Mucosa of gallbladder (tissue), 1 donor: Measurements from ENCODE around the gene C17orf78. TPM values are rescaled to one million over a fixed set of nuclear protein-coding genes. Genes with fewer than 3 reads are reported as not detected.
A peak's percentile ranks its signal among the peaks of the same experiment; 100 is the strongest.
"Not testable (repeated sequence)": the region's sequence is repeated elsewhere in the genome, so short reads cannot be mapped to it uniquely, and the experiment has no call there.

Source experiments
- DNase-seq: peaks from one replicate; pipeline ENCODE4 v3.0.0-alpha.2; 2020; ENCODE audit warnings: low spot score
- total RNA-seq: library from RNA; stranded (reverse); gene quantifications from one replicate; pipeline ENCODE4 v1.2.1, GENCODE V29; 2021
- donor health status: DM: no; HTN: no; CAD: no.

C17orf78 gene
- total RNA-seq, 1 donor from 2014 or later = not detected

DNA sequence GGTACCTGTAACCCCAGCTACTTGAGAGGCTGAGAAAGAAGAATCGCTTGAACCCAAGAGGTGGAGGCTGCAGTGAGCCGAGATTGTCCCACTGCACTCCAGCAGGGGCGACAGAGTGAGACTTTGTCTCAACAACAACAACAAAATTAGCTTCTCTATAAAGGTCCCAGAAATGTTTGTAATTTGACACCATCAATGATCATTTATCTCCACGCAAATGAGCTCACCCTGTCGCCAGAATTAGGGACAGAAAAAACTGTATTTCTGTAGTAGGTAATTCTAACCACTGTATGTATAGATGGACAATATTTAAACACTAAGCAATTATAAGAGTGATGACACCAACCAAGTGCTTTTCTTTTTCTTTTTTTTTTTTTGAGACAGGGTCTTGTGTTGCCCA, 10.7 kb downstream of the C17orf78 start:
- DNase-seq = no peak

DNA sequence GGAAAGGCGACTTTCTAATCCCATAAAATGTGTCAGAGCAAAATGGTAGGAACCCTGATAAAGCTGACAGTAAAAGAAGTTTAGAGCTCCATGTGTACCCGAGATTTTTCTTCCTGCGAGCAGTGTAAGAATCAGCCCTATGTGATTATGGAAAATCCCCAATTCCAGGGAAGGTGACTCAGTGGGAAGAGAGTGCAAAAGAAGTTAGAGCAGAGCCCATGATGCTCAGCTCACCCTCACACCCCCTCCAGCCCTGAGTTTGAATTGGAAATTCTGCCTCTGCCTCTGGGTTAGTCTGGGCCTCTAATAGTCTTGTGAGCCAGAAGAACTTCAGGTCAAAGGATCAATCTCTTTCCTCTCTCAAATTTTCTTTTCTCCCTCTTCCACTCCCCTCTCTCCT, 12.5 kb downstream of the C17orf78 start:
- DNase-seq = no peak

DNA sequence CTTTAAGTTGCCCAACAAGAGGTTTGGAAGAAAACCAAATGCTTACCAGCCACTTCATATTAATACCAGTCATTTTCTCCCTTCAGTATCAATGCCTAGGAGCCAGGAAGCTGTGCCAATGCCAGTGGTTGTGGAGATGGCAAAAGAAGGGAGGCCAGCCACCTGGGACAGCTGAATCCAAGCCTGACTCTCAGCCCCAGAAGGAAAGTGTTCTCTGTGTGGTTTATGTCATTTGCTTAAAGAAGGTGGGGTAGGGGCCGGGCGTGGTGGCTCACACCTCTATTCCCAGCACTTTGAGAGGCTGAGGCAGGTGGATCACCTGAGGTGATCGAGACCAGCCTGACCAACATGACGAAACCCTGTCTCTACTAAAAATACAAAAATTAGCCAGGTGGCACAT, 13.4 kb downstream of the C17orf78 start:
- DNase-seq = no peak

DNA sequence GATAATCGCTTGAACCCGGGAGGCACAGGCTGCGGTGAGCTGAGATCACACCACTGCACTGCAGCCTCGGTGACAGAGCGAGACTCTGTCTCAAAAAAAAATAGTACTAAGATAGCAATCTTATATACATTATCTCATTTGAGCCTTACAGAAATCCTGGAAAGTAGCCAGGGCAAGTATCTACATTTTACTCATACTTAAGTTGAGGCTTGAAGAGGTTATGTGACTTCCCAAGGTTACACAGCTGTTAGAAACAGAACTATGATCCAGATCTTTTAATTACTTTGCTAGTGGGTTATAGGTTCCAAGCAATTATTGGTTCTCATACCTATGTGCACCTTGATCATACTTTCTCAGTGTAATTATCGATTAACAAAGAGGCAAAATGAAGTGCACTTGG, 15.4 kb downstream of the C17orf78 start:
- no peak for DNase-seq

DNA sequence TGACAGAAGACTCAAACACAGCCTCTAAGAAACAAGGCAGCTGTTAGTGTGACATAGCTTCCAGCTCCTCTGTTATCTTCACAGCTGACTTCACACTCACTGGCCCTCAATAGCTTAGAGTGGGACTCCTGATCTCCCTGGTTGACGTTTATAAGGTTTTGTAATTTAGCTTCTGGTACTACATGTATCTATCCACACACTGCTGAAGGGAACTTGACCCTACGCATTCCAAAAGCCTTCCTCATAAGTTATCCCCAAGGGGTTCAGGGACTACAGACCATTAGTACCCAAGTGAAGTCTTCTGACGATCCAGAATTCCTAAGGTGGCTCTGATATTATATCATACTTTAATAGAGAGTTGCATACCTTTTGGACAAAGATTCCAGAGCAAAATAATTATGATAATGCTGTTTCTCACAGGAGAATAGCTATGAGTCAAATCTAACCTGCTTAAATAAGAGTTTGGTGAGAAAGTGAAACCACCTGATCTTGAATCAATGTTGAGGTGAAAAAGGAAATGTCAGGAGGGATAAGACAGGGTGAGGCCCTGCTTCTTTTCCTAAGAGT, 16.3 kb downstream of the C17orf78 start:
- no peak for DNase-seq

DNA sequence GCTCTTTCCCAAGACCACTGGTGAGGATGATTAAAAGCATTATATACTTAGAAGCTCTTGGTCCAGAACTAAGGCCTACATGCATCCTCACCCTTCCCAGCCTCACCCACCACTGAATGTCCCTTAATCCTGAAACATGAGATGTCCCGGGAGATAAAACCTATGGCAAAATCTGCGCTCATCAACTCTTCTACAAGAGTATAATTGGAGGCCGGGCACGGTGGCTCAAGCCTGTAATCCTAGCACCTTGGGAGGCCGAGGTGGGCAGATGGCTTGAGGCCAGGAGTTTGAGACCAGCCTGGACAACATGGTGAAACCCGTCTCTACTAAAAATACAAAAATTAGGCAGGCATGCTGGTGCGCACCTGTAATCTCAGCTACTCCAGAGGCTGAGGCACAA, 17.6 kb downstream of the C17orf78 start:
- DNase-seq = no peak

DNA sequence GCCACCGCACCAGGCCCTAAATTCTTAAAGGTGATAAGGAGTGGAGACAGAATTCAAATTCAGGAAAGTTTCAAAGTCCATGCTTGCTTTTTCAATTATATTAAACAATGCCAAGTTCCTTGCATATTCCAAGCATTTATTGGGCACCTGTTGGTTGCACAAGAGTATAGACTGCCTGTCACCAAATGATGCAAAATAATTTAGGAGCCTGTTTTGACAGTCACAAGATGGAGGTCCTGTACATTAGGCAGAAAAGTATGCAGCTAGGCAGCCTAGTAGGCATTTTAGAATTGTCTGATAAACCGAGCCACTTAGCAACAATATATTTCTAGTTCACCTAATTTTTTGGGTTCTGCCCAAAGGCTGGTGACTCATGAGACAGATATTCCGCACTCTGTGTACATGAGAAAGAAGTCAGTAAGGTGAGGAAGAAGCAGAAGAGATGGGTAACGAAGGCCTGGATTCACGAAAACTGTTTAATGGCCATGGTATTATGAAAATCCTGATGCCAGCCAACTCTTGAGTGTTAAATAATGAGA, 23.5 kb downstream of the C17orf78 start:
- DNase-seq = no peak

DNA sequence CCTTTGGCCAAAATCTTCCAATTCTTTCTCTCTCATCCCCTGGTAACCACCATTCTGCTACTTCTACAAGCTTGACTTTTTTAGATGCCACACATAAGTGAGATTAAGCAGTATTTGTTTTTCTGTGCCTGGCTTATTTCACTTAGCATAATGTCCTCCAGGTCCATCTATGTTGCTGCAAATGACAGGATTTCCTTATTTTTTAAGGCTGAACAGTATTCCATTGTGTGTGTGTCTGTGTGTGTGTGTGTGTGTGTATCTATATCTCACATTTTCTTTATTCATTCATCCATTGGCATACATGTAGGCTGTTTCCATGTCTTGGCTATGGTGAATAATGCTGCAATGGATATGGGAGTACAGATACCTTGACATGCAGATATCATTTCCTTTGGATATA, 24.7 kb downstream of the C17orf78 start:
- no peak for DNase-seq

DNA sequence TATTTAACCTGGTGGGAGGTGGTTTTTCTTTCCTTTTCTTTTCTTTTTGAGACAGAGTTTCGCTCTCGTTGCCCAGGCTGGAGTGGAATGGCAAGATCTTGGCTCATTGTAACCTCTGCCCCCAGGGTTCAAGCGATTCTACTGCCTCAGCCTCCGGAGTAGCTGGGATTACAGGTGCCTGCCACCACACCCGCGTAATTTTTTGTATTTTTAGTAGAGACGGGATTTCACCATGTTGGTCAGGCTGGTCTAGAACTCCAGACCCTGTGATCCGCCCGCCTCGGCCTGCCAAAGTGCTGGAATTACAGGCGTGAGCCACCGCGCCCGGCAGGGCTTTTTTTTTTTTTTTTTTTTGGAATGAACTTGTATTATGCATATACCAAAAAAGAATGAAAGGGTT, 29.7 kb downstream of the C17orf78 start:
- not testable (repeated sequence) for DNase-seq

DNA sequence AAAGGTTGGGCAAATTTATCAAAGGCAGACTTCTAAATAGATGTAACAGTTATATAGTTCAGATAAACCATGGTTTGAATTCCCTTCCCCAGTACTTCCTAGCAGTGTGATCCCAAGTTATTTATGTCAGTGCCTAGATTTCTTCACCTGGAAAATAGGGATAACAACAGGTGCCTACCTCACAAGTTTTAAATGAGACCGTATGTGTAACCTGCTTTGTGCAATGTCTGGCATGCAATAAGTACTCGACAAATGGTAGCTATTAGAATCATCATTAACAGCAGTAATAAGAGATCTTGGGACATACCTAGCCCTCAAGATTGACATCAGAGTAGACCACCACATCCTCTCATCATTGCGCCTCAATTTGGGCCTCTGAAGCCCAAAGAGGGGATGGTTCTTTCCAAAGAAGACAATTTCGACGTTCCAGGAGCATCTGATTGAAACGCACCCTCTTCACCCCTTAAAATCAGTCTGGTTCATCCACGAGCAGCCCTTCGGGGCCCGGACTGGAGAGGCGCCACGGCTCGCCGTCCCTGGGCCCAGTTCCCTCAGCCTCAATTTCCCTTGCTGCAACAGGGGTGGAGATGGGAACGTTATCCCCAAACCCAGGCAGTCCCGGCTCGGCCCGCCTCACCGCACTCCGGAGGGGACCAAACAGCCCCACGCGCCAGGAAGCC, 30.3 kb downstream of the C17orf78 start:
- no peak for DNase-seq

DNA sequence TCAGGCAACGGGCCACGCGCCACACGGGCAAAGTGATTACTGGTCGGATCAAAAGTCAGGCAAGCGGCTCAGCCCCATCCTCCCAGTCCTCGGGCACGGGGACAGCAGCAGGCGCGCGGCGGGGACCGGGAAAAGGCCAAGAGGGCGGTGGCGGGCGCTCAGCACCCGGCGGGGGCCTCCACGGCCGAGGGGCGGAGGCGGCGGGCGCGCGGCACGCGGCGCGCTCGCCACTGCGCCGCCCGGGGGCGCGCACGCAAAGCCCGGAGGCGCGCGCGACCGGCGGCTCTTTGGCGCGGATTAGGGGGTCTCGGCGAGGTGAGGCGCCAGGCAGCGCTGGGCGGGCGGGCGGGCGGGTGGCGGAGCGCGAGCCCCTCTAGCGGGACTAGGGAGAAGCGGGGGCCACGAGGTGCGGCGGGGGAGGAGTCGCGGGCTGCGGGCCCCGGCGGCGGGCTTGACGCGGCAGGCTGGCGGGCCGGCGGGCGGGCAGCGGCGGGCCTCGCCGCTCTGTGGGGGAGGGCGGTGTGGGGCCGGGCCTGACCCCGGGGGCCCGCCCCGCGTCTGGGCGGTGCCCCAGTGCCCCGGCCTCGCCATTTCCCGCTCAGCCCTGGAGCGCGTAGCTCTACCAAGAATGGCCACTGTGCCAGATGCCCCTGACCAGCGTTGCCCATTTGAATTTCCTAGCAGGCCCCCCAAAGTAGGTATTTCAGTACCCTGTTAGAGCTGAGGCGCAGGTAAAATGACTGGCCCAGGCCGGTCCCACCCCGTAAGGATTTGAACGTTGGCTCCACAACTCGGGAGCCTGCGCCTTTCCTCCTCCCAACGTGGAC, 31.1 kb downstream of the C17orf78 start, which contains the start of the genes ACACA and TADA2A:
TSS of gene ACACA (minus strand) at position 202 of the 827 bp plus-strand sequence. CDS start 537 bp downstream, outside the sequence.
TSS of gene TADA2A (plus strand) at position 252 of the 827 bp plus-strand sequence. CDS start 4,480 bp downstream, outside the sequence.
- DNase-seq = peak; percentile 58

DNA sequence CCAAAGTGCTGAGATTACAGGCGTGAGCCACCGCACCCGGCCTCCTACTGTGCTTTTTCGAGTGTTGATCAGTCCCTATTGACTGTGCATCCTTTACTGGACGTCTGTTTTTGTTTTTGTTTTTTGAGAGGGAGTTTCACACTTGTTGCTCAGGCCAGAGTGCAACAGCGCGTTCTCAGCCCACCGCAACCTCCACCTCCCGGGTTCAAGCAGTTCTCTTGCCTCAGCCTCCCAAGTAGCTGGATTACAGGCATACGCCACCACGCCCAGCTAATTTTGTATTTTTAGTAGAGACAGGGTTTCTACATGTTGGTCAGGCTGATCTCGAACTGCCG, 32.3 kb downstream of the C17orf78 start:
- DNase-seq = not testable (repeated sequence)

DNA sequence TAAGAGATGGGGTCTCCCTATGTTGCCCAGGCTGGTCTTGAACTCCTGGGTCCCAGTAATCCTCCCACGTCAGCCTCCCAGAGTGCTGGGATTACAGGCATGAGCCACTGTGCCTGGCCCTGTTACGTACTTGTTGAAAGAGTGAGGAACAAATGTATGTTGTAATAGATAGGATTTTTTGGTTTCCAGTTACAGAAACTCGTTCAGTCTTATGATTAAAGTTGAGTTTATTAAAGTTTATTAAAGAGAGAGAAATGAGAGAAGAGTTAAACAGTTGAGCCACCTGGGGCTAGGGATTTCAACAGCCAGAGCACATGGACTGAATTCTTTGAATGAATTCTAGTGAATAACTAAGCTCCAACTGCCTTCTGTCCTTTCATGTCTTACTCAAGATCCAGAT, 34.6 kb downstream of the C17orf78 start:
- no peak for DNase-seq

DNA sequence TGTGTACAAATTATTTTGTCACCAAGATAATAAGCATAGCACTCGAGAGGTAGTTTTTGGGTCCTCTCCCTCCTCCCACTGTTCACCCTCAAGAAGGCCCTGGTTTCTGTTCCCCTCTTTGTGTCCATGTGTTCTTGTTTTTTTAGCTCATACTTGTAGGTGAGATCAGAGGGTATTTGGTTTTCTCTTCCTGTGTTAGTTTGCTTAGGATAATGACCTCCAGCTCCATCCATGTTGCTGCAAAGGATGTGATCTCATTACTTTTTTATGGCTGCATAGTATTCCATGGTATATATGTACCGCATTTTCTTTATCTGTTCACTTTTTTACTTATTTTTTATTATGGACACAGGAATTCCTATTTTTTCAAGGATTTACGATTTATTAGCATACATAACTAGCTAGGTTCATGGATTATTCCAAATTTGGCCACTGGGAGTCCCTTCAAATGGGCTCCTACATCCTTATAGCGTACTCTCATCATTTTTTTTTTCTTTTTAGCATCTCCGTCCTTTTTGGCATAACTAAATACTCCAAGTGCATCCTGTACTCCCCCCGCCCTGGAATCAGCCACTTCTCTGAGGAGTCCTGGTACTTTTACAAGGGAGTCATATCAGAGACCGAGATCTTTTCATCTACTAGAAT, 38.2 kb downstream of the C17orf78 start:
- no peak for DNase-seq

DNA sequence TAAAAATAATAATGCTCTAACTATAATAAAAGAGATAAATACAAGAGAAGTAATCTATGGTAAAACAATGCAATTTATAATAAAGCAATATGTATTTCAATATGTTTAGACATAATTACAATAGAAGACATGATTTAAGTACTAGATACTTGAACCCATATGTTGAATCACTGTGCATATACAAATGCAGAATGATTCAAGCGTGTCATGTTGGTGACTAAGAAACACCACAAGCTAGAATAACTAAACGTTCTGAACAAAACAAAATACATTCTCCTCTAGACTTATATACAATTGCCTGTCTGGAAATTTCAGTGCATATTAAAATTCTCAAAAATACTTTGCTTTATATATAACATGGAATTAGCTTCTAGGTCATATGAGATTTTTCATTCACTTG, 42.1 kb downstream of the C17orf78 start:
- no peak for DNase-seq

DNA sequence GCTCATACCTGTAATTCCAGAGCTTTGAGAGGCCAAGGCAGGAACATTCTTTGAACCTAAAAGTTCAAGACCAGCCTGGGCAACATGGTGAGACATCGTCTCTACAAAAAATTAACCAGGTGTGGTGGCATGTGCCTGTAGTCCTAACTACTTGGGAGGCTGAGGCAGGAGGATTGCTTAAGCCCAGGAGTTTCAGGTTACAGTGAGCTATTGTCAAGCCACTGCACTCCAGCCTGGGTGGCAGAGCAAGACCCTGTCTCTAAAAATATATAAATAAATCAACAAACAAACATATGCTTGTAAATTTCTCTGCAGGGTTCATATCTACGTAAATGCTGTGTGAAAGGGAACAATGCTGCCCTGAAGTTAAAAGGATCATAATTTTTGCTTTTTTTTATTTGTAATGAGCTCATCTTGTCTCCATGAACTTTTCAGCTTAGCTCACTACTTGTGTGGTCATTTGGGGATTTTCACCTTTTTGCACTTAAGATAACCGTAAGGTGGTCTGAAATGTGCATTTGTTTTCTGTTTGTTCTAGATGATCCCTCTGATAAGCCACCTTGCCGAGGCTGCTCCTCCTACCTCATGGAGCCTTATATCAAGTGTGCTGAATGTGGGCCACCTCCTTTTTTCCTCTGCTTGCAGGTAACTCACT, 47.3 kb downstream of the C17orf78 start:
- DNase-seq = no peak

DNA sequence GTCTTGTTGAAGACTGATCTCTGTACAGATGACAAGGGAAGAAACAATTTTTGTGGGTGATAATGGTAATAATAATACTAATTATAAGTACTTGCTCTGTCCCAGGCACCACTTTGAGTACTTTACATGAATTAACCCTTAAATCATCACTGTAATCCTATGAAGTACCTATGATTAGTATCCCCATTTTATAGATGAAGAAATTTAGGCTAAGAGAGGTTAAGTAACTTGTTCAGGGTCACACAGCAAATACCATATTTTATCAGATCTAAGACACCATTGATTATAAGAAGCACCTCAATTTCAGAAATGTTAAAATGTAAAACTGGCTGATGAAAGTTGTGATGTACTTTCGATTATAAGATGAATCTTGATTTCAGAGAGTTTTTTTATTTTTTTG, 49.5 kb downstream of the C17orf78 start:
- no peak for DNase-seq

DNA sequence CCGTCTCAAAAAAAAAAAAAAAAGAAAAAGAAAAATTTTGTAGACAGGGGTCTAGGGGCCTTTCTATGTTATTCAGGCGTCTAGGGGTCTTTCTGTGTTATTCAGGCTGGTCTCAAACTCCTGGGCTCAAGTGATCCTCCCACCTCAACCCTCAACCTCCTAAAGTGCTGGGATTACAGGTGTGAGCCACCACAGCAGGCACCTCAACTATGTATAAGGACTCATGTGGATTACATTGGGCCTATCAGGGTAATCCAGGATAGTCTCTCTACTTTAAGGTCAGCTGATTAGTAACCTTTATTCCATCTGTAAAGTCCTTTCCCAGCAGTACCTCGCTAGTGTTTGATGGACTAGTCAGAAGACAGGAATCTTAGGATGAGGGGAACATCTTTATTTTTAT, 53.3 kb downstream of the C17orf78 start:
- DNase-seq = no peak

DNA sequence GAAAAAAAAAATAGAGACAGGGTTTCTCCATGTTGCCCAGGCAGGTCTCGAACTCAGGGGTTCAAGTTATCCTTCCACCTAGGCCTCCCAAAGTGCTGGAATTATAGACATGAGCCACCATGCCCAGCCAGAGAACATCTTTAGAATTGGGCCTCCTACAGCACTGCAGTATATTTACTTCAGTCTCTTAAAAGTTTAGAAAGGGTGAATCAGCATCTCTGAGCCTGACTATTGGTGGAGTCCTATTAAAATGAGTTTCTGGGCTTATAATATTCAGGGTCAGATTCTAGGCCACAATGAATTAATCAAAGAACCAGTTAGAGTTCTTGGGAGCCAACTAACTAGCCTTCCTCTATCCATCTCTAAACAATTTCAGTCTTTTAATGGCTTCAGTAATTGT, 53.7 kb downstream of the C17orf78 start:
- no peak for DNase-seq

DNA sequence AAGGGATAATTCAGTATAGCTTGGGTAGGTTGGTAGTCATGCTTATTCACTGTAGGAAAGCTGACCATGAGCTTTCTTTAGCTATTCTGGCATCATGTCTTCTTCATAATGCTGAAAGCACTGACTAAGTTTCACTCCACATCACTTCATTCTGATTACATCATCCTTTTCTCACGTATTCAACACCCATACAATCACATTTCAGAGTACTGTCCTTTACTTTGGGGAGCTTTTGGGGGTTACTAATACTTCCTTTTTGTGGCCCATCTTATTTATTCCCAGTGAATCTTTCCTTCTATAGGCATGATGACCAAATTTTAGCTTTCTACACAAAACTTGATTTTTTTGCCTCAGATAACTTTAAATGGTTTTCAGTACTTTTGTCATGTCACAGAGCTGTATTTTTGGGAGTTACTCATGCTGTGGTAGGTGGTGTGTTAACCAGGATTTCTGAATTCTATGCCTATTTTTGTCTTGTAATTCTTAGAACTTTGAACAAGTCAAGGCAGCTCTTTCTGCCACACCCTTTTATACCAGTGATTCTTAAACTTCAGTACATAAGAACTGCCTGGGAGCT, 54.4 kb downstream of the C17orf78 start:
- DNase-seq = no peak

DNA sequence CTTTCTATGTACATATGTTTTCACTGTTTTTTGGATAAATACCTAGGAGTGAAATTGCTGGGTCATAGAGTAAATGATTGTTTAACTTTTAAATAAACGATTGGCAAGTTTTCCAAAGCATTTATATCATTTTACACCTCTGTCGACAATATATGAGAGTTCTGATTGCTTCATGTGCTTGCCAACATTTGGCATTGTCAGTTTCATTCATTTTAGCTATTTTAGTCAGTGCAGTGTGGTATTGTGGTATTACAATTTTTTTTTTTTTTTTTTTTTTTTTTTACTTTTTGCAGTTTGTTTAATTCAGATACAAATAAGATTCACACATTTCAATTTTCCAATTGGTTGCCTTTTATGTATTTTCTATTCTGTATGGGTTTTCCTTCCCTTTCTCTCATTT, 56.9 kb downstream of the C17orf78 start:
- DNase-seq = no peak
